IMR-90 (cell line): Measurements from ENCODE around the gene MSI2.

Experiments used
- CEBPB ChIP-seq: IDR thresholded peaks from 2 replicates; pipeline ENCODE4 v1.6.1; 2012; ENCODE audit warnings: low read depth, low read length, improper control_type of control experiment
- POLR2A ChIP-seq: IDR thresholded peaks from 2 replicates; pipeline ENCODE4 v1.6.1; 2012; ENCODE audit warnings: mild to moderate bottlenecking, low read depth, low read length
- TF ChIP-seq, protein P1 (sequence below): conservative IDR thresholded peaks from 2 replicates; pipeline ENCODE4 v1.5.1; 2012; ENCODE audit warnings: mild to moderate bottlenecking, low read depth, low read length, improper control_type of control experiment

DNA sequence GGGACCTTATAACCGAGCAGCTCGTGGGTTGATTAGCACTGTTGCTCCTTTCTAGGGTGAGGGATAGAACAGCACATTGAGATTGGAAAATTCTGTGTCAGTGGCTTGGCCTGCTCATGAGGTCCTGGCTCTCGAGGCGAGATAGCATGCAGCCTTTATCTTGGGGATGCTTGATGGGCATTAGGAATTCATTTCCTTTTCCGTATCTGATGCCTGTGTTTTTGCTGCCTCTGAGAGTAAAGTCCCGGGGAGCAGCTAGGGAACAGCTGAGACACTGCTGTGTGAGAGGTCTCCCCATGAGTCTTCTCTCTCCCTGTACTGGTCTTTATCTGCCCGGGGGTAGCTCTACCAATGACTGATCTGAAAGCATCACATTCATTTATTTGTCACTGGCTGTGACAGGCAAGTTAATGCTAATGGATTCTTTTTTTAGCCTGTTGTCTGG is 14.5 kb downstream of the MSI2 start:
- TF ChIP-seq POLR2A = no peak
- TF ChIP-seq, protein P1, sequence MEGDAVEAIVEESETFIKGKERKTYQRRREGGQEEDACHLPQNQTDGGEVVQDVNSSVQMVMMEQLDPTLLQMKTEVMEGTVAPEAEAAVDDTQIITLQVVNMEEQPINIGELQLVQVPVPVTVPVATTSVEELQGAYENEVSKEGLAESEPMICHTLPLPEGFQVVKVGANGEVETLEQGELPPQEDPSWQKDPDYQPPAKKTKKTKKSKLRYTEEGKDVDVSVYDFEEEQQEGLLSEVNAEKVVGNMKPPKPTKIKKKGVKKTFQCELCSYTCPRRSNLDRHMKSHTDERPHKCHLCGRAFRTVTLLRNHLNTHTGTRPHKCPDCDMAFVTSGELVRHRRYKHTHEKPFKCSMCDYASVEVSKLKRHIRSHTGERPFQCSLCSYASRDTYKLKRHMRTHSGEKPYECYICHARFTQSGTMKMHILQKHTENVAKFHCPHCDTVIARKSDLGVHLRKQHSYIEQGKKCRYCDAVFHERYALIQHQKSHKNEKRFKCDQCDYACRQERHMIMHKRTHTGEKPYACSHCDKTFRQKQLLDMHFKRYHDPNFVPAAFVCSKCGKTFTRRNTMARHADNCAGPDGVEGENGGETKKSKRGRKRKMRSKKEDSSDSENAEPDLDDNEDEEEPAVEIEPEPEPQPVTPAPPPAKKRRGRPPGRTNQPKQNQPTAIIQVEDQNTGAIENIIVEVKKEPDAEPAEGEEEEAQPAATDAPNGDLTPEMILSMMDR = no peak
- no peak for TF ChIP-seq CEBPB
